Cerebellar nuclear complex (tissue), 1 donor: ENCODE results near the gene GCM1.

Source experiments
- DNase-seq, 2 experiments: peaks; one replicate each; lab custom pipeline; 2025; lab: John Stamatoyannopoulos, UW

Gene GCM1

DNA sequence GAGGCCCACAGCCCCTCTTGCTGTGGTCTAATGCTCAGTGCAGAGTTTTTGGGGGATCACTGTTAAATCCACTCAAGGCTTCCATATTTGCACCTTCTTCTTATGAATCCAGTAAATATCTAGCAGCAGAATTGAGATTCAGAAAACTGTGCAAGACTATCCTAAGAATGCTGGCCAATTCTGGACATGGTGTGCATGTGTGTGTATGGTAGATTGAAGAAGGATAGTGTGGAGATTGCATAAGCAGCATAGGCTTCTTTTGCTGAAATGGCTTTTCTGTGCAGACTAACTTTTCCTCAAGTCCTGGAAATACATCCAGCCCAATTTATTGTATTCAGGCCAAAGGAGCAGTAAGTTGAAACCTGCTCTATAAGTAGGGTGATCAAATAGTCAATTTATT lies 43.7 kb downstream of the GCM1 start:
- DNase-seq = no peak

DNA sequence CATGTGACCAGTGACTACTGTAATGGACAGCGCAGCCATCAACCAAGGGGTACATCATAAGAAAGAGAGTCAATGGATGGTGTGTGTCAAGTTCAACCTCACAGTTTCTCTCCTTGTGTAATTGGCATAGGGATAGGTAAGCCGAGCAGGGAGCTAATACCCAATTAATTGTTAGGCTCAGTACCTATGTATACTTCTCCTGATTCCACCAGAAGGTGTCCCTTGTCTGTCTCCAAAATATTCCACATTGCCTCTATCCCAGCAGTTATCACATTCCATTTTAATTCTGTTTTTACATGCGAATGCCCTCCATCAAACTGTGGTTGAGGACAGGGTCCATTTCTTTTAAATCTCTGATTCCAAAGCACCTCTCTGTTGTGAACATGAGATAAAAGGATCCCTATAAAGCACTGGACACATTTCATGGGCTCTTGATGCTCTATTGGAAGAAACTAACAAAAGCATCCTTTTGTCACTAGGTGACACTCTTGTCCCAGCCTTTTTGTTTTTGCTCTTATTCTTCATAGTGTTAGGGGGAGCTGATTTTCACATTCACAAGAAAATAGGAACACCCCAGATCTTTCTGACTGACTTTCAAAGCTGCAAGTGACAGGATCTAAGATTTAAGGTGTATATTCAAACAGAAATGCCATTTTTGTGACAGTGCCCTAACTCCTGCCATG lies 44.5 kb downstream of the GCM1 start:
- DNase-seq = no peak

DNA sequence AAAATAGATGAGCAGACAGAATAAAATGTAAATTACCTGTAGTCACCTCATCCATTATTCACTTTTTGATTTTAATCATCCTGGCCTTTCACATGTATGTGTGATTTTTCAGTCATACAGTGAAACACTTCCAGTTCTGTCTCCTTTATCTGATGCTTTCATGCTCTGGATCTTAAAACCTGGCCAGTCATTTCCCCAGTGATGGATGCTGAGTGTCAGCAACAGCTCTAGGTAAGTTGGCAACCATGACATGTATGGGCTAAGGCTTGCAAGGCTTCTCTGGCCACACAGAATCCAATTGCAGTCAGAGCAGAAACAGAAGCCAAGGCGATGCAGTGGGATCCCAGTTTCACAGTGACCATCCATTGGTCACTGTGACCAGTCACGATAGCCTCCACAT lies 47.6 kb downstream of the GCM1 start:
- no peak for DNase-seq

DNA sequence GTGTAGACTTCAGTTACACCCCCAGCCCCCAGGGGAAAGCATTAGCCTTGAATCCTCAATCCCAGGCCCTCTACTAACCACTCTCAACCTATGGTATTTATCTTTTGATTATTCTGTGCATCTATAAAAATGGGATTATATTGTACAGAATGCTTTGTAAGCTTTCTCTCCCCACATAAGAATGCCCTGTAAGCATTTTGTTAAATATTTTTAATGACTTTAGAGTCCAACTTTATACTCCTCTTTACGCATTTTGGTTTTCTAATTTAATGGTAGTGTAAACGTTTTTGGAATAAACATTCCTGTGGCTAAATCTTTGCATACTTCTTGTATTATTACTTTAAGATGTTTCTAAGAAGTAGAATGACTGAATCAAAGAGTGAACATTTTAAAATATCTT lies 48.1 kb downstream of the GCM1 start:
- no peak for DNase-seq

- DNase-seq = no peak
Measured at GRCh38 chr6:53095716-53096115, 52.9 kb downstream of the GCM1 start.

- no peak for DNase-seq
Measured at GRCh38 chr6:53095270-53095669, 53.4 kb downstream of the GCM1 start.

DNA sequence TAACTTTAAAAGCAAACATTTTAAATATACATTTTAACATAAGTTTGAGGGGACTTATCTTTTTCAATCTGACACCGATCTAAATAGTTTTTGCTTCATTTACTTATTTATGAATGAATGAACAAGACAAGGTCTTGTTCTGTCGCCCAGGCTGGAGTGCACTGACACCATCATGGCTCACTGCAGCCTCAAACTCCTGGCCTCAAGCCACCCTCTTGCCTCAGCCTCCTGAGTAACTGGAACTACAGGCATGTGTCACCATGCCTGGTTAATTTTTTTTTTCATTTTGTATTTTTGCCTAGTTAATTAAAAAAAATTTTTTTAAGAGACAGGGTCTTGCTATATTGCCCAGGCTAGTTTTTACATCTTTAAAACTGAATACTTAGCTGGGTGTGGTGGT lies 58.1 kb downstream of the GCM1 start:
- no peak for DNase-seq

- no peak for DNase-seq
Measured at GRCh38 chr6:53089948-53090347, 58.7 kb downstream of the GCM1 start.

- no peak for DNase-seq
Measured at GRCh38 chr6:53086302-53086701, 62.3 kb downstream of the GCM1 start.

DNA sequence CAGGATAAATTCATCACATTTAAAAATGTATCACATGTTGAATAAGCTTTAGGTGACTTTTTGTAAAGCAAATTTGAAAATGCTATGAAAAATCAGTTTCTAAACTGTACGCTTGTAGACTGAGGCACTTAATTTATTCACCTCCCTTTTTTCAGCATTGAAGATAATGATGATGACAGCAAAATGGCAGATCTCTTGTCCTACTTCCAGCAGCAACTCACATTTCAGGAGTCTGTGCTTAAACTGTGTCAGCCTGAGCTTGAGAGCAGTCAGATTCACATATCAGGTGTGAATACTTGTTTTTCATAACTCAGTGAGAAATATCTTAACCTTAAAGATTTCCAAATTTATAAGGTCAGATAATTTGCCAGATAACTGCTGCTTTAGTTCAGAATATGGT lies 67.8 kb downstream of the GCM1 start:
- DNase-seq = no peak
